ENCODE results near the gene HIP1R. TPM values are rescaled to one million over a fixed set of nuclear protein-coding genes. Genes with fewer than 3 reads are reported as not detected.
A peak's percentile ranks its signal among the peaks of the same experiment; 100 is the strongest.
"Not testable (repeated sequence)": the region's sequence is repeated elsewhere in the genome, so short reads cannot be mapped to it uniquely, and the experiment has no call there.

The HIP1R gene
- 10 to 100 TPM; 30.7 to 32.7 TPM for total RNA-seq

GRCh38 chr12:122834921-122835749, at the start of gene HIP1R:
HIP1R (plus strand) TSS chr12:122835457; CDS start chr12:122835551, 94 bp downstream.
- Mint-ChIP-seq H3K27me3 (peaks cover 19% of the 10 kb centered on the region), H3K4me1 (peaks cover 29% of the 10 kb centered on the region), H3K36me3 (ENCODE audit: low read depth) (peaks cover 9% of the 10 kb centered on the region), H3K27ac (peak within 1 kb of the TSS; percentile 92), H3K4me3 (peak within 1 kb of the TSS; percentile 86), H3K9me3 (no peaks in the 10 kb centered on the region)
- ChIA-PET POLR2A (no interaction called here), CTCF (interaction anchor here (0.6 to 1.6 kb wide), 3 partner anchors 10 to 121 kb away, joined by 3 to 6 read pairs (median 4); no protein-coding TSS in a partner anchor)
- DNase-seq: peak; percentile 55

GRCh38 chr12:122785503-122785902, 49.8 kb upstream of the HIP1R start:
- POLR2A ChIA-PET: no interaction called here
- no peak for DNase-seq
- no peak overlapping the region for H3K4me3 Mint-ChIP-seq
- no peak overlapping the region for H3K27ac Mint-ChIP-seq
- no peaks in the 10 kb centered on the region for H3K9me3 Mint-ChIP-seq
- H3K36me3 Mint-ChIP-seq (ENCODE audit: low read depth): no peaks in the 10 kb centered on the region
- H3K27me3 Mint-ChIP-seq: no peaks in the 10 kb centered on the region
- CTCF ChIA-PET: no interaction called here
- H3K4me1 Mint-ChIP-seq: no peaks in the 10 kb centered on the region

- Mint-ChIP-seq H3K9me3 (no peaks in the 10 kb centered on the region), H3K27me3 (no peaks in the 10 kb centered on the region), H3K4me1 (no peaks in the 10 kb centered on the region), H3K27ac (no peak overlapping the region), H3K4me3 (no peak overlapping the region), H3K36me3 (ENCODE audit: low read depth) (no peaks in the 10 kb centered on the region)
- CTCF ChIA-PET: no interaction called here
- DNase-seq: no peak
- POLR2A ChIA-PET: no interaction called here
Observed at GRCh38 chr12:122788387-122788786, 46.9 kb upstream of the HIP1R start.

GRCh38 chr12:122789637-122790036, 45.6 kb upstream of the HIP1R start:
- POLR2A ChIA-PET: no interaction called here
- CTCF ChIA-PET: interaction anchor here (0.7 kb wide), 1 partner anchor 1710 kb away, joined by 3 read pairs; no protein-coding TSS in a partner anchor
- Mint-ChIP-seq H3K4me1 (no peaks in the 10 kb centered on the region), H3K27me3 (no peaks in the 10 kb centered on the region), H3K4me3 (no peak overlapping the region), H3K9me3 (no peaks in the 10 kb centered on the region), H3K36me3 (ENCODE audit: low read depth) (no peaks in the 10 kb centered on the region), H3K27ac (no peak overlapping the region)
- no peak for DNase-seq

- Mint-ChIP-seq H3K27ac (no peak overlapping the region), H3K4me3 (no peak overlapping the region), H3K27me3 (no peaks in the 10 kb centered on the region), H3K9me3 (no peaks in the 10 kb centered on the region), H3K36me3 (ENCODE audit: low read depth) (no peaks in the 10 kb centered on the region), H3K4me1 (no peaks in the 10 kb centered on the region)
- CTCF ChIA-PET: interaction anchor here (0.7 kb wide), 2 partner anchors 137 to 1711 kb away, joined by 3 read pairs; no protein-coding TSS in a partner anchor
- POLR2A ChIA-PET: no interaction called here
- no peak for DNase-seq
Observed at GRCh38 chr12:122790393-122791075, 44.7 kb upstream of the HIP1R start.

- no peaks in the 10 kb centered on the region for H3K9me3 Mint-ChIP-seq
- ChIA-PET POLR2A (no interaction called here), CTCF (interaction anchor here (0.6 to 2.1 kb wide), 13 partner anchors 12 to 911 kb away, joined by 3 to 12 read pairs (median 4); no protein-coding TSS in a partner anchor)
- DNase-seq: peak; percentile 35
- no peaks in the 10 kb centered on the region for H3K4me1 Mint-ChIP-seq
- no peak overlapping the region for H3K27ac Mint-ChIP-seq
- H3K36me3 Mint-ChIP-seq (ENCODE audit: low read depth): no peaks in the 10 kb centered on the region
- H3K4me3 Mint-ChIP-seq: no peak overlapping the region
- no peaks in the 10 kb centered on the region for H3K27me3 Mint-ChIP-seq
Observed at GRCh38 chr12:122793685-122794106, 41.6 kb upstream of the HIP1R start.

GRCh38 chr12:122795807-122796206, 39.5 kb upstream of the HIP1R start:
- Mint-ChIP-seq H3K27me3 (no peaks in the 10 kb centered on the region), H3K9me3 (no peaks in the 10 kb centered on the region), H3K4me3 (no peak overlapping the region), H3K27ac (no peak overlapping the region), H3K36me3 (ENCODE audit: low read depth) (no peaks in the 10 kb centered on the region), H3K4me1 (no peaks in the 10 kb centered on the region)
- DNase-seq: no peak
- POLR2A ChIA-PET: no interaction called here
- CTCF ChIA-PET: no interaction called here

GRCh38 chr12:122799641-122800243, 35.5 kb upstream of the HIP1R start:
- H3K27ac Mint-ChIP-seq: no peak overlapping the region
- POLR2A ChIA-PET: no interaction called here
- no peak overlapping the region for H3K4me3 Mint-ChIP-seq
- DNase-seq: no peak
- CTCF ChIA-PET: no interaction called here
- no peaks in the 10 kb centered on the region for H3K4me1 Mint-ChIP-seq
- H3K36me3 Mint-ChIP-seq (ENCODE audit: low read depth): no peaks in the 10 kb centered on the region
- no peaks in the 10 kb centered on the region for H3K27me3 Mint-ChIP-seq
- H3K9me3 Mint-ChIP-seq: no peaks in the 10 kb centered on the region

GRCh38 chr12:122803937-122804336, 31.3 kb upstream of the HIP1R start:
- no peaks in the 10 kb centered on the region for H3K4me1 Mint-ChIP-seq

GRCh38 chr12:122804957-122805356, 30.3 kb upstream of the HIP1R start:
- DNase-seq; H3K9me3 Mint-ChIP-seq; POLR2A ChIA-PET; H3K27ac Mint-ChIP-seq; H3K4me1 Mint-ChIP-seq; H3K36me3 Mint-ChIP-seq (ENCODE audit: low read depth); H3K27me3 Mint-ChIP-seq; H3K4me3 Mint-ChIP-seq: not testable (repeated sequence)
- CTCF ChIA-PET: interaction anchor here (0.6 kb wide), 1 partner anchor 17 kb away, joined by 4 read pairs; no protein-coding TSS in a partner anchor

More at GRCh38 chr12:122803937-122804336, 31.3 kb upstream of the HIP1R start:
- no peak for DNase-seq
- CTCF ChIA-PET: interaction anchor here (1.3 kb wide), 1 partner anchor 11 kb away, joined by 4 read pairs; no protein-coding TSS in a partner anchor
- POLR2A ChIA-PET: no interaction called here
- Mint-ChIP-seq H3K27me3 (no peaks in the 10 kb centered on the region), H3K27ac (no peak overlapping the region), H3K36me3 (ENCODE audit: low read depth) (no peaks in the 10 kb centered on the region), H3K4me3 (no peak overlapping the region), H3K9me3 (no peaks in the 10 kb centered on the region)

- no peaks in the 10 kb centered on the region for H3K36me3 Mint-ChIP-seq (ENCODE audit: low read depth)
- H3K27me3 Mint-ChIP-seq: no peaks in the 10 kb centered on the region
- H3K4me1 Mint-ChIP-seq: no peaks in the 10 kb centered on the region
Observed at GRCh38 chr12:122807651-122808050, 27.6 kb upstream of the HIP1R start.

GRCh38 chr12:122811777-122812176, 23.5 kb upstream of the HIP1R start:
- CTCF ChIA-PET: no interaction called here
- no peaks in the 10 kb centered on the region for H3K27me3 Mint-ChIP-seq
- H3K4me1 Mint-ChIP-seq: no peaks in the 10 kb centered on the region
- H3K9me3 Mint-ChIP-seq: no peaks in the 10 kb centered on the region
- no peak overlapping the region for H3K27ac Mint-ChIP-seq
- H3K4me3 Mint-ChIP-seq: no peak overlapping the region
- POLR2A ChIA-PET: no interaction called here
- no peaks in the 10 kb centered on the region for H3K36me3 Mint-ChIP-seq (ENCODE audit: low read depth)
- DNase-seq: no peak

More at GRCh38 chr12:122807651-122808050, 27.6 kb upstream of the HIP1R start:
- ChIA-PET CTCF (interaction anchor here (1.4 to 1.5 kb wide), 2 partner anchors 11 to 13 kb away, joined by 3 to 5 read pairs; no protein-coding TSS in a partner anchor), POLR2A (no interaction called here)
- Mint-ChIP-seq H3K4me3 (no peak overlapping the region), H3K9me3 (no peaks in the 10 kb centered on the region), H3K27ac (no peak overlapping the region)
- DNase-seq: no peak

- Mint-ChIP-seq H3K27me3 (no peaks in the 10 kb centered on the region), H3K4me1 (no peaks in the 10 kb centered on the region), H3K27ac (no peak overlapping the region), H3K36me3 (ENCODE audit: low read depth) (no peaks in the 10 kb centered on the region), H3K9me3 (no peaks in the 10 kb centered on the region), H3K4me3 (no peak overlapping the region)
- POLR2A ChIA-PET: no interaction called here
- DNase-seq: no peak
- CTCF ChIA-PET: interaction anchor here (0.6 kb wide), 4 partner anchors 131 to 1586 kb away, joined by 3 to 6 read pairs (median 4); no protein-coding TSS in a partner anchor
Observed at GRCh38 chr12:122813310-122813713, 21.9 kb upstream of the HIP1R start.

Measured in activated CD4-positive, alpha-beta T cell treated with anti-CD3 and anti-CD28 coated beads, Interleukin-2, amount 10 ng/mL, durations not matched to agents 7 days and 5 days (primary cell).